Muscle layer of duodenum (tissue), 2 donors: ENCODE measurements around the gene SLC25A22.

Experiments
- H3K27ac ChIP-seq: one replicate; pipeline ENCODE4 v1.7.0; 2013; ENCODE audit warnings: mild to moderate bottlenecking, low read length
- H3K27me3 ChIP-seq: one replicate; pipeline ENCODE4 v1.7.0; 2013; ENCODE audit warnings: low read depth, mild to moderate bottlenecking, control low read depth, low read length
- H3K36me3 ChIP-seq, 2 donors: one replicate each; pipeline ENCODE4 v1.7.0; 2013; ENCODE audit warnings: low read length in 2 of 2, control low read depth in 1 of 2, mild to moderate bottlenecking in 1 of 2; ENCODE audit not compliant: insufficient read depth in 2 of 2, control insufficient read depth in 1 of 2
- H3K4me1 ChIP-seq, 2 donors: one replicate each; pipeline ENCODE4 v1.7.0; 2013; ENCODE audit warnings: low read length in 2 of 2, mild to moderate bottlenecking in 2 of 2, control low read depth in 1 of 2, moderate library complexity in 1 of 2; ENCODE audit not compliant: insufficient read depth in 2 of 2, control insufficient read depth in 1 of 2
- H3K4me3 ChIP-seq, 2 donors: one replicate each; pipeline ENCODE4 v1.7.0; 2013; ENCODE audit warnings: low read length in 2 of 2, low read depth in 1 of 2, mild to moderate bottlenecking in 1 of 2
- H3K9me3 ChIP-seq, 2 donors: one replicate each; pipeline ENCODE4 v1.7.0; 2013; ENCODE audit warnings: low read length in 2 of 2, control low read depth in 1 of 2, mild to moderate bottlenecking in 1 of 2; ENCODE audit not compliant: control insufficient read depth in 1 of 2
- donor health status: healthy.

Gene SLC25A22

DNA sequence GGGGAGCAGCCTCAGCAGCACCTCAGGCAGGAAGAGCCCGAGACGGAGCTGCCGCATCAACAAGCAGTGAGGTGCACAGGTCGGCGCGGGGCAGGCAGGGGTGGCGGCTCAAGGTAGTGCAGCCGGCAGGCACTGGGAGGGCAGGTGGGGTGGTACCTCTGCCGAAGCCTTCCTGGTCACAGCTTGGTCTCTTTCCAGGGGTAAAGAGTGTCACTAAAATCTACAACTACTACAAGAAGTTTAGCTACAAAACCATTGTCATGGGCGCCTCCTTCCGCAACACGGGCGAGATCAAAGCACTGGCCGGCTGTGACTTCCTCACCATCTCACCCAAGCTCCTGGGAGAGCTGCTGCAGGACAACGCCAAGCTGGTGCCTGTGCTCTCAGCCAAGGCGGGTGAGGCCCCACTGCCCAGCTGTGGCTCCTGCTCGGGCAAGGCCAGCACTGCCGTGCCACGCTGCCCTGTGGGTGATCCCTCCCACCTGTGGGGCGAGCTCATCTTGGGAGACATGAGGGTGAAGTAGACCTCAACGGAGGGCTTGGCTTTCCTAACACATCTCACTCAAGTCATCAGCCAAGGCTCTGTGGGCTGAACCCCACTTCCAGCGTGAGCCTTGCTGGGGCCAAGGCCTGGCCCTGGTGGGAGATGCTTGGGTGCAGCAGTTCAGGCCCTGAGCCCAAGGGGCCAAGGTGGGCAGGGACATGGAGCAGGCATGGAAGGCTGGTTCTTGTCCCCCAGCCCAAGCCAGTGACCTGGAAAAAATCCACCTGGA lies 34.3 kb downstream of the SLC25A22 start:
- Histone ChIP-seq H3K27me3 (no peaks in the 10 kb centered on the region), H3K27ac (no peak overlapping the region), H3K4me3 (no peak overlapping the region), H3K4me1 (peaks cover 0 to 5% of the 10 kb centered on the region in 2 donors), H3K36me3 (peaks cover 34 to 70% of the 10 kb centered on the region in 2 donors), H3K9me3 (no peaks in the 10 kb centered on the region)

DNA sequence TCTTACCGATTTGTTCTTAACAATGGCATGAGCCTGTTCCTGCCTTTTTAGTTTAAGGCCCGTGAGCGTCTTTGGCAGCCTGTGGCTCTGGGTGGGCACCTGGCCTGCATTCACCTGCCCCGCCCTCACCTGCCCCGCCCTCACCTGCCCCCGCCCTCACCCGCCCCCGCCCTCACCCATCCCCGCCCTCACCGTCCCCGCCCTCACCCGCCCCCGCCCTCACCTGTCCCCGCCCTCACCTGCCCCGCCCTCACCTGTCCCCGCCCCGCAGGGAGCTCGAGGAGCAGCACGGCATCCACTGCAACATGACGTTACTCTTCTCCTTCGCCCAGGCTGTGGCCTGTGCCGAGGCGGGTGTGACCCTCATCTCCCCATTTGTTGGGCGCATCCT lies 35.0 kb downstream of the SLC25A22 start:
- H3K36me3 ChIP-seq, result peaks cover 34 to 71% of the 10 kb centered on the region in 2 donors
- no peak overlapping the region for H3K27ac ChIP-seq
- peaks cover 0 to 5% of the 10 kb centered on the region in 2 donors for H3K4me1 ChIP-seq

GRCh38 chr11:762421-763072 lies 35.5 kb downstream of the SLC25A22 start:
- Histone ChIP-seq H3K4me1 (peaks cover 0 to 5% of the 10 kb centered on the region in 2 donors), H3K27me3 (no peaks in the 10 kb centered on the region), H3K4me3 (no peak overlapping the region), H3K9me3 (no peaks in the 10 kb centered on the region), H3K27ac (no peak overlapping the region), H3K36me3 (peaks cover 34 to 72% of the 10 kb centered on the region in 2 donors)

More for the DNA sequence above, 35.0 kb downstream of the SLC25A22 start:
- Histone ChIP-seq H3K27me3 (no peaks in the 10 kb centered on the region), H3K4me3 (no peak overlapping the region), H3K9me3 (no peaks in the 10 kb centered on the region)

GRCh38 chr11:761526-762108 lies 36.5 kb downstream of the SLC25A22 start:
- Histone ChIP-seq H3K4me3 (no peak overlapping the region), H3K27me3 (no peaks in the 10 kb centered on the region), H3K9me3 (no peaks in the 10 kb centered on the region), H3K36me3 (peaks cover 30 to 71% of the 10 kb centered on the region in 2 donors), H3K4me1 (peaks cover 0 to 5% of the 10 kb centered on the region in 2 donors), H3K27ac (no peak overlapping the region)

GRCh38 chr11:760236-760635 lies 37.8 kb downstream of the SLC25A22 start:
- H3K4me3 ChIP-seq, result no peak overlapping the region
- H3K27me3 ChIP-seq, result no peaks in the 10 kb centered on the region
- peaks cover 0 to 5% of the 10 kb centered on the region in 2 donors for H3K4me1 ChIP-seq
- H3K27ac ChIP-seq, result no peak overlapping the region
- H3K9me3 ChIP-seq, result no peaks in the 10 kb centered on the region
- peaks cover 29 to 72% of the 10 kb centered on the region in 2 donors for H3K36me3 ChIP-seq

GRCh38 chr11:749731-750130 lies 48.4 kb downstream of the SLC25A22 start:
- Histone ChIP-seq H3K9me3 (no peaks in the 10 kb centered on the region), H3K27ac (no peak overlapping the region), H3K4me3 (no peak overlapping the region)

GRCh38 chr11:748007-748359 lies 50.1 kb downstream of the SLC25A22 start:
- peak overlapping the region; percentile 24 for H3K27ac ChIP-seq
- H3K4me3 ChIP-seq, result peak overlapping the region; percentile 67 to 89
- peaks cover 8 to 12% of the 10 kb centered on the region in 2 donors for H3K4me1 ChIP-seq
- no peaks in the 10 kb centered on the region for H3K27me3 ChIP-seq
- H3K9me3 ChIP-seq, result no peaks in the 10 kb centered on the region
- H3K36me3 ChIP-seq, result peaks cover 0 to 6% of the 10 kb centered on the region in 2 donors

More at GRCh38 chr11:749731-750130, 48.4 kb downstream of the SLC25A22 start:
- peaks cover 8 to 12% of the 10 kb centered on the region in 2 donors for H3K4me1 ChIP-seq
- peaks cover 0 to 6% of the 10 kb centered on the region in 2 donors for H3K36me3 ChIP-seq
- H3K27me3 ChIP-seq, result no peaks in the 10 kb centered on the region

- Histone ChIP-seq H3K9me3 (no peaks in the 10 kb centered on the region), H3K4me3 (peak within 1 kb of the TSS; percentile 67 to 89), H3K4me1 (peaks cover 8 to 12% of the 10 kb centered on the region in 2 donors), H3K27me3 (no peaks in the 10 kb centered on the region), H3K27ac (peak within 1 kb of the TSS; percentile 24), H3K36me3 (peaks cover 0 to 1% of the 10 kb centered on the region in 2 donors)
These were observed 50.7 kb downstream of the SLC25A22 start, which contains the start of gene TALDO1 for GRCh38 chr11:747158-748006. TSS of gene TALDO1 (plus strand) at chr11:747464. CDS start at chr11:747482, 18 bp downstream.

- H3K9me3 ChIP-seq, result no peaks in the 10 kb centered on the region
- peaks cover 8 to 12% of the 10 kb centered on the region in 2 donors for H3K4me1 ChIP-seq
- no peaks in the 10 kb centered on the region for H3K27me3 ChIP-seq
- peak overlapping the region; percentile 16 for H3K27ac ChIP-seq
- no peaks in the 10 kb centered on the region for H3K36me3 ChIP-seq
- H3K4me3 ChIP-seq, result peak overlapping the region; percentile 46 to 89
These were observed 51.6 kb downstream of the SLC25A22 start for GRCh38 chr11:746289-747157.

- no peak overlapping the region for H3K27ac ChIP-seq
These were observed 52.7 kb downstream of the SLC25A22 start for GRCh38 chr11:745428-745827.

More at GRCh38 chr11:745428-745827, 52.7 kb downstream of the SLC25A22 start:
- Histone ChIP-seq H3K9me3 (no peaks in the 10 kb centered on the region), H3K4me3 (no peak overlapping the region), H3K27me3 (no peaks in the 10 kb centered on the region), H3K4me1 (peaks cover 8 to 12% of the 10 kb centered on the region in 2 donors), H3K36me3 (no peaks in the 10 kb centered on the region)
